K562 (cell line): ENCODE measurements around the gene MRAP2. TPM values are rescaled to one million over a fixed set of nuclear protein-coding genes. Genes with fewer than 3 reads are reported as not detected.

Experiments
- ATAC-seq: fragments of 200-7000 bp; cut with Tn5 transposase; 3 replicates; pipeline ENCODE4 v1.9.1; 2020; ENCODE audit warnings: moderate library complexity
- BruUV-seq: library from RNA; stranded (reverse); fragments of 400-500 nt; replicated peaks from 2 replicates; lab custom pipeline; 2021; lab: Mats Ljungman, UMichigan
- CTCF ChIA-PET: fragments of 300-600 bp; formaldehyde crosslinking; extraction: SDS; loops from one replicate; lab custom pipeline; 2021; ENCODE audit warnings: low intra/inter-chr PET ratio; lab: Yijun Ruan, JAX
- POLR2A ChIA-PET: fragments of 300-600, 350-650 bp; sonication (Branson Sonifier 250); formaldehyde crosslinking; extraction: SDS; loops from one replicate; lab custom pipeline; 2021; ENCODE audit warnings: antibody characterized with exemption, inconsistent platforms; lab: Yijun Ruan, JAX
- DNase-seq, 4 experiments: peaks; one replicate each; pipeline versions ENCODE4 v3.0.0 to v3.0.0-alpha.2; 2011 to 2018; ENCODE audit warnings: low spot score in 3 of 4, mixed read lengths in 3 of 4; ENCODE audit errors: extremely low read depth in 1 of 4
- FAIRE-seq: peaks from 2 replicates; lab custom pipeline; 2011; peaks lifted over from hg19 to GRCh38; lab: Jason Lieb, UNC
- H2AFZ ChIP-seq: 2 replicates; pipeline ENCODE4 v1.6.0; 2011; ENCODE audit warnings: low read depth, low read length, control low read depth, inconsistent platforms
- H3K27ac ChIP-seq: fragments of 200-600 bp; 3 replicates; pipeline ENCODE4 v1.8.0; 2011; ENCODE audit warnings: low read depth, mild to moderate bottlenecking, control low read depth, inconsistent platforms, low read length, moderate library complexity, mixed read lengths; ENCODE audit errors: extremely low read depth
- H3K27me3 ChIP-seq, 2 experiments: fragments of 300-600 bp in 1 of 2; 2 replicates in 1 of 2; 3 replicates in 1 of 2; pipeline versions ENCODE4 v1.6.0 to v1.8.0; 2011; ENCODE audit warnings: inconsistent platforms in 2 of 2, low read length in 2 of 2, mild to moderate bottlenecking in 1 of 2, mixed read lengths in 1 of 2, moderate library complexity in 1 of 2; ENCODE audit not compliant: control insufficient read depth in 2 of 2, insufficient read depth in 2 of 2
- H3K36me3 ChIP-seq: fragments of 300-600 bp; 3 replicates; pipeline ENCODE4 v1.8.0; 2011; ENCODE audit warnings: mild to moderate bottlenecking, low read length, inconsistent platforms; ENCODE audit not compliant: control insufficient read depth, insufficient read depth
- H3K4me1 ChIP-seq, 2 experiments: fragments of 200-600 bp in 1 of 2; replicated peaks in 1 of 2; 2 replicates in 1 of 2; 3 replicates in 1 of 2; pipeline versions ENCODE4 v1.5.1 to v1.8.0; 2011; ENCODE audit warnings: inconsistent platforms in 2 of 2, low read length in 2 of 2, mild to moderate bottlenecking in 1 of 2, mixed read lengths in 1 of 2, moderate library complexity in 1 of 2; ENCODE audit not compliant: control insufficient read depth in 2 of 2, insufficient read depth in 2 of 2
- H3K4me2 ChIP-seq: 2 replicates; pipeline ENCODE4 v1.6.1; 2011; ENCODE audit warnings: low read length, control low read depth, inconsistent platforms, mixed read lengths; ENCODE audit not compliant: insufficient read depth
- H3K4me3 ChIP-seq: fragments of 200-600 bp; sonication (generic), shearing (Covaris generic); 2 replicates; pipeline ENCODE4 v1.5.1; 2016; ENCODE audit warnings: control low read depth, inconsistent platforms
- H3K79me2 ChIP-seq: fragments of 200-600 bp; 3 replicates; pipeline ENCODE4 v1.8.0; 2011; ENCODE audit warnings: low read length, inconsistent platforms; ENCODE audit not compliant: control insufficient read depth, insufficient read depth
- H3K9ac ChIP-seq, 2 experiments: 2 replicates each; pipeline versions ENCODE4 v1.6.0 to v1.6.1; 2011; ENCODE audit warnings: low read depth in 2 of 2, low read length in 2 of 2, control low read depth in 1 of 2, inconsistent platforms in 1 of 2, mild to moderate bottlenecking in 1 of 2, mixed read lengths in 1 of 2; ENCODE audit not compliant: insufficient read depth in 1 of 2
- H3K9me1 ChIP-seq: one replicate; pipeline ENCODE4 v1.6.0; 2011; ENCODE audit warnings: inconsistent platforms, mild to moderate bottlenecking, low read length, moderate library complexity; ENCODE audit not compliant: control insufficient read depth, insufficient read depth
- H3K9me3 ChIP-seq: replicated peaks from 2 replicates; pipeline ENCODE4 v1.5.1; 2011; ENCODE audit warnings: low read depth, low read length, inconsistent platforms; ENCODE audit not compliant: control insufficient read depth, insufficient read depth
- H4K20me1 ChIP-seq: replicated peaks from 2 replicates; pipeline ENCODE4 v1.6.1; 2011; ENCODE audit warnings: low read length, inconsistent platforms, mixed read lengths; ENCODE audit not compliant: control insufficient read depth, insufficient read depth
- BCOR ChIP-seq: fragments of 450-650 bp; IDR thresholded peaks from 2 replicates; pipeline ENCODE4 v1.6.1; 2016
- BRD4 ChIP-seq: fragments of 200-600 bp; sonication (generic); IDR thresholded peaks from 2 replicates; pipeline ENCODE4 v1.6.1; 2017; ENCODE audit warnings: inconsistent platforms
- CCAR2 ChIP-seq: fragments of 200-400 bp; formaldehyde crosslinking; IDR thresholded peaks from 2 replicates; pipeline ENCODE4 v1.6.1; 2017; ENCODE audit warnings: mild to moderate bottlenecking, low read depth, low read length
- CREM ChIP-seq: IDR thresholded peaks from 2 replicates; pipeline ENCODE4 v1.6.1; 2014; ENCODE audit warnings: antibody characterized with exemption, low read depth
- GTF2E2 ChIP-seq: fragments of 200-800 bp; sonication (Bioruptor generic); IDR thresholded peaks from 2 replicates; pipeline ENCODE4 v1.6.1; 2016; ENCODE audit warnings: missing genetic modification characterization, missing compliant biosample characterization
- HDAC3 ChIP-seq: fragments of 450-650 bp; IDR thresholded peaks from 2 replicates; pipeline ENCODE4 v1.6.1; 2018; ENCODE audit warnings: borderline replicate concordance, mild to moderate bottlenecking, moderate library complexity; ENCODE audit not compliant: partially characterized antibody
- HNRNPUL1 ChIP-seq: fragments of 200-400 bp; formaldehyde crosslinking; IDR thresholded peaks from 2 replicates; pipeline ENCODE4 v1.6.1; 2017; ENCODE audit warnings: low read length
- NCOA1 ChIP-seq: fragments of 450-650 bp; IDR thresholded peaks from 2 replicates; pipeline ENCODE4 v1.6.1; 2016; ENCODE audit warnings: low read depth
- NR4A1 ChIP-seq, 2 experiments: fragments of 250-450 bp in 1 of 2; fragments of 450-650 bp in 1 of 2; sonication (Bioruptor Pico) in 1 of 2; IDR thresholded peaks; 2 replicates each; pipeline versions ENCODE4 v1.4.0 to v1.6.1; 2016 to 2020; ENCODE audit warnings: mild to moderate bottlenecking in 2 of 2, missing compliant biosample characterization in 1 of 2, missing genetic modification characterization in 1 of 2, moderate library complexity in 1 of 2
- POLR2G ChIP-seq: fragments of 200-400 bp; formaldehyde crosslinking; IDR thresholded peaks from 2 replicates; pipeline ENCODE4 v1.6.1; 2017; ENCODE audit warnings: low read depth, mild to moderate bottlenecking, antibody characterized with exemption, low read length, moderate library complexity
- RBM15 ChIP-seq: fragments of 200-400 bp; formaldehyde crosslinking; IDR thresholded peaks from 2 replicates; pipeline ENCODE4 v1.6.1; 2018; ENCODE audit warnings: mild to moderate bottlenecking, low read length, moderate library complexity; ENCODE audit not compliant: insufficient read depth
- RBM25 ChIP-seq: fragments of 200-400 bp; formaldehyde crosslinking; IDR thresholded peaks from 2 replicates; pipeline ENCODE4 v1.6.1; 2018; ENCODE audit warnings: low read length, low read depth, moderate library complexity; ENCODE audit not compliant: severe bottlenecking
- SOX6 ChIP-seq: fragments of 450-650 bp; IDR thresholded peaks from 2 replicates; pipeline ENCODE4 v1.6.1; 2014; ENCODE audit warnings: mild to moderate bottlenecking
- SRSF3 ChIP-seq: fragments of 200-400 bp; formaldehyde crosslinking; IDR thresholded peaks from 2 replicates; pipeline ENCODE4 v1.6.1; 2016; ENCODE audit warnings: mild to moderate bottlenecking, low read length, moderate library complexity; ENCODE audit not compliant: insufficient read depth
- SRSF9 ChIP-seq: fragments of 200-400 bp; formaldehyde crosslinking; IDR thresholded peaks from 2 replicates; pipeline ENCODE4 v1.6.1; 2017; ENCODE audit warnings: low read depth, low read length, borderline replicate concordance
- TOE1 ChIP-seq, 2 experiments: fragments of 450-650 bp in 1 of 2; sonication (generic) in 1 of 2; formaldehyde crosslinking in 1 of 2; IDR thresholded peaks; 2 replicates each; pipeline versions ENCODE4 v1.7.1 to v1.8.0; 2016 to 2022; ENCODE audit warnings: borderline replicate concordance in 2 of 2, mild to moderate bottlenecking in 2 of 2, antibody characterized with exemption in 1 of 2, inconsistent platforms in 1 of 2, low read depth in 1 of 2, missing genetic modification reagents in 1 of 2, moderate library complexity in 1 of 2
- ZBTB1 ChIP-seq: sonication (generic); formaldehyde crosslinking; IDR thresholded peaks from 2 replicates; pipeline ENCODE4 v1.8.1; 2023; ENCODE audit warnings: missing genetic modification reagents, low read depth, mild to moderate bottlenecking, borderline replicate concordance
- WGBS: fragments of 100-300 bp; shearing (Covaris generic); methylation state at CpG from one replicate; pipeline ENCODE4 v1.1.6; 2016; ENCODE audit warnings: low coverage, mixed read lengths; ENCODE audit not compliant: insufficient coverage; ENCODE audit errors: missing lambda C conversion rate; 5-methylcytosine and 5-hydroxymethylcytosine counted together
- in situ Hi-C: fragments of 300-500 bp; cut with MboI; formaldehyde crosslinking; loops from 4 replicates; pipeline ENCODE4 v1.15.0; 2018; ENCODE audit warnings: inconsistent platforms, mixed read lengths
- intact Hi-C: fragments of 100-400 bp; cut with micrococcal nuclease; formaldehyde crosslinking; loops from 2 replicates; pipeline ENCODE4 v1.14.2; 2022
- polyA plus RNA-seq, 8 experiments: library from polyadenylated mRNA; depleted of rRNA in 4 of 8; stranded (reverse) in 5 of 8; unstranded in 3 of 8; fragments of >200 nt; fragmentation: Nextera tagmentation in 2 of 8; fragmentation: Illumina TruSeq in 1 of 8; extraction: Ambion mirVana in 2 of 8; extraction: Trizol in 1 of 8; gene quantifications; 2 replicates each; pipeline versions ENCODE4 v1.2.1 to v1.2.3, GENCODE V29; 2011 to 2014; ENCODE audit warnings: inconsistent platforms in 1 of 8, missing spikeins in 1 of 8
- total RNA-seq, 7 experiments: library from RNA; depleted of rRNA in 6 of 7; stranded (reverse); fragments of >200 nt in 6 of 7; fragmentation: Illumina TruSeq in 2 of 7; extraction: Trizol in 2 of 7; gene quantifications; 2 replicates each; pipeline versions ENCODE4 v1.2.1 to v1.2.3, GENCODE V29; 2011 to 2021; ENCODE audit warnings: low replicate concordance in 1 of 7
- TF ChIP-seq, protein P1 (sequence below): IDR thresholded peaks from 3 replicates; pipeline ENCODE4 v1.6.1; 2011; ENCODE audit warnings: borderline replicate concordance, mild to moderate bottlenecking, moderate library complexity; ENCODE audit not compliant: insufficient read length; ENCODE audit errors: extremely low read depth

Gene MRAP2
- total and polyA plus RNA-seq, 9 of the 15 experiments (the other 6 are each of a cell fraction or from before 2014, with no cell fraction given), result 5.9 to 38.9 (median 9.3) TPM

DNA sequence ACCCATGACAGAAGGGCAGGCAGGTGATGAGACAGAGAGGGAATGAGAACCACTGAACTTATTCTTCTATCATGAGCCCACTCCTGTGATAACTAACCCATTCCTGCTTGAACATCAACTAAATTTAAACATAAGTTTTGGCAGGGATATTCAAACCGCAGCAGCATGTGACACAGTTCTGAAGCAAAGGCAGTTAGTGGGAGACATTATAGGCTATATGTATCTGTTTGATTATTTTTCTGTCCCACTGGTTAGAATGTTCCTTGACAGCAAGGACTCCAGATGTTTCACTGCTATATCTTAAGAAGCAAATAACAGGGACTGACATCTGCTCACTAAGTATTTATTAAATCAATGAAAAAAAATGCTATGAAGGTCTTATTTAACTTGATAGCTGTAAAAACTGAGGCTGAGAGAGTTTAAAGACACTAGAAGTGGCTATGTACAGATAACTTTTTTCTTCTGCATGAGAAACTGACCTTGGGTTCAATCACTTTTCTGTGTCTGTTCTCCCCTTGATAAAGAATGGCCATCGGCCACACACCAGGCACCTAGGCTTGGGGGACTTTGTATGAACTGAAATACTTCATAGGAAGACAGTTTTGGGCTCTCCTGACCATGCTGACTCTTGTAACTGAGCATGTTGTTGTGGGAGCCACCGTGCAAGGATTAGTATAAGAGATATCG lies 102.9 kb downstream of the MRAP2 start (continued):
- TF ChIP-seq RBM25 (no peak), HNRNPUL1 (no peak), SOX6 (no peak), BCOR (no peak), TOE1 (IDR thresholded peaks at IDR 0.05; ENCODE audit: borderline replicate concordance) (no peak), TOE1 (CRISPR knock-in tag; IDR thresholded peaks at IDR 0.05; ENCODE audit: borderline replicate concordance, low read depth) (no peak)

DNA sequence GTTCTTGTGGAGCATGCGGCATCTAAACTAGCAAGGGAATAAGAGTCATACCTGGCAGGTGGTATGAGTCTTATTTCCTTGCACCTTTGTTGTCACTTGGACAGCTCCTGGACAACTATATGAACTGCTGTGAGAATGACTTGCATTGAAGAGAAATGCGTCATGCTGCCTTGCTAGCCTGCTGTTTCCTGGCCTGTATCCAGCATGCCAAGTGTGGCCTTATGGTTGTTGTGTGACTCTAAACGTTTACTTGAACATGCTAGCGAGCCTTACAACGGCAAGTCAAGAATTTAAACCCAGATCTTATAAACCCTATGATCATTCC lies 103.4 kb downstream of the MRAP2 start:
- peak overlapping the region; percentile 80 for H3K27ac ChIP-seq
- H3K9me3 ChIP-seq, result peaks cover 5% of the 10 kb centered on the region; the same call in 1 of the 2 replicates
- no peaks in the 10 kb centered on the region for H3K79me2 ChIP-seq
- CTCF ChIA-PET, result interaction anchor here (0.6 kb wide), 1 partner anchor 626 kb away, joined by 3 read pairs; no protein-coding TSS in a partner anchor
- H3K9ac ChIP-seq, result peak overlapping the region in 1 of 2 experiments; percentile 55; a peak in 2 of 4 replicates
- ATAC-seq (peak; percentile 96), FAIRE-seq (peak; percentile 97), DNase-seq (peak; percentile 54 to 90 (median 66))
- intact Hi-C loops, result loop anchor here (5.0 kb wide), 1 partner anchor 85 kb away; no protein-coding TSS in a partner anchor
- no TSS peak for BruUV-seq
- peaks cover 0 to 14% of the 10 kb centered on the region in 2 experiments; a peak in 3 of 5 replicates for H3K4me1 ChIP-seq
- H3K27me3 ChIP-seq, result no peaks in the 10 kb centered on the region
- H3K4me3 ChIP-seq, result no peak overlapping the region
- peak overlapping the region; percentile 64 for H3K4me2 ChIP-seq
- H4K20me1 ChIP-seq, result no peaks in the 10 kb centered on the region
- H3K36me3 ChIP-seq, result no peaks in the 10 kb centered on the region
- no peaks in the 10 kb centered on the region for H3K9me1 ChIP-seq
- POLR2A ChIA-PET, result interaction anchor here (1.0 kb wide), 1 partner anchor 17 kb away, joined by 3 read pairs; no protein-coding TSS in a partner anchor
- peak overlapping the region; percentile 78 for H2AFZ ChIP-seq
- 3% methylated on average over 5 of the region's 5 CpGs for WGBS
- in situ Hi-C loops, result no loop called here
- no peak for TF ChIP-seq NCOA1
- no peak for TF ChIP-seq SRSF3
- TF ChIP-seq ZBTB1, result no peak
- TF ChIP-seq HDAC3, result no peak
- no peak for TF ChIP-seq BRD4
- TF ChIP-seq, protein P1, sequence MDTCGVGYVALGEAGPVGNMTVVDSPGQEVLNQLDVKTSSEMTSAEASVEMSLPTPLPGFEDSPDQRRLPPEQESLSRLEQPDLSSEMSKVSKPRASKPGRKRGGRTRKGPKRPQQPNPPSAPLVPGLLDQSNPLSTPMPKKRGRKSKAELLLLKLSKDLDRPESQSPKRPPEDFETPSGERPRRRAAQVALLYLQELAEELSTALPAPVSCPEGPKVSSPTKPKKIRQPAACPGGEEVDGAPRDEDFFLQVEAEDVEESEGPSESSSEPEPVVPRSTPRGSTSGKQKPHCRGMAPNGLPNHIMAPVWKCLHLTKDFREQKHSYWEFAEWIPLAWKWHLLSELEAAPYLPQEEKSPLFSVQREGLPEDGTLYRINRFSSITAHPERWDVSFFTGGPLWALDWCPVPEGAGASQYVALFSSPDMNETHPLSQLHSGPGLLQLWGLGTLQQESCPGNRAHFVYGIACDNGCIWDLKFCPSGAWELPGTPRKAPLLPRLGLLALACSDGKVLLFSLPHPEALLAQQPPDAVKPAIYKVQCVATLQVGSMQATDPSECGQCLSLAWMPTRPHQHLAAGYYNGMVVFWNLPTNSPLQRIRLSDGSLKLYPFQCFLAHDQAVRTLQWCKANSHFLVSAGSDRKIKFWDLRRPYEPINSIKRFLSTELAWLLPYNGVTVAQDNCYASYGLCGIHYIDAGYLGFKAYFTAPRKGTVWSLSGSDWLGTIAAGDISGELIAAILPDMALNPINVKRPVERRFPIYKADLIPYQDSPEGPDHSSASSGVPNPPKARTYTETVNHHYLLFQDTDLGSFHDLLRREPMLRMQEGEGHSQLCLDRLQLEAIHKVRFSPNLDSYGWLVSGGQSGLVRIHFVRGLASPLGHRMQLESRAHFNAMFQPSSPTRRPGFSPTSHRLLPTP, result no peak
- no peak for TF ChIP-seq POLR2G
- TF ChIP-seq RBM15, result no peak
- TF ChIP-seq NR4A1 (CRISPR knock-in tag; IDR thresholded peaks at IDR 0.05), result no peak
- no peak for TF ChIP-seq NR4A1 (tag; IDR thresholded peaks at IDR 0.05)
- peak; percentile 79 for TF ChIP-seq CREM
- TF ChIP-seq CCAR2, result no peak
- no peak for TF ChIP-seq SRSF9
- TF ChIP-seq GTF2E2 (tag), result no peak
